K562 (cell line): ENCODE data around the gene VWDE. TPM values are rescaled to one million over a fixed set of nuclear protein-coding genes. Genes with fewer than 3 reads are reported as not detected.

Experiments used
- ARID2 ChIP-seq: fragments of 450-650 bp; IDR thresholded peaks from 2 replicates; pipeline ENCODE4 v1.6.1; 2017; ENCODE audit warnings: antibody characterized with exemption, mild to moderate bottlenecking
- ARNT ChIP-seq, 2 experiments: fragments of 450-650 bp; IDR thresholded peaks; 2 replicates each; pipeline ENCODE4 v1.6.1; 2016; ENCODE audit warnings: mild to moderate bottlenecking in 1 of 2
- BCOR ChIP-seq: fragments of 450-650 bp; IDR thresholded peaks from 2 replicates; pipeline ENCODE4 v1.6.1; 2016
- CBX5 ChIP-seq: IDR thresholded peaks from 2 replicates; pipeline ENCODE4 v1.6.1; 2014; ENCODE audit warnings: low read depth, borderline replicate concordance
- CREB1 ChIP-seq, 2 experiments: sonication (generic) in 1 of 2; formaldehyde crosslinking in 1 of 2; IDR thresholded peaks; 2 replicates each; pipeline versions ENCODE4 v1.6.1 to v1.8.0; 2012 to 2022; ENCODE audit warnings: inconsistent platforms in 1 of 2, mild to moderate bottlenecking in 1 of 2, missing genetic modification reagents in 1 of 2, moderate library complexity in 1 of 2
- EGR1 ChIP-seq: fragments of 450-650 bp; conservative IDR thresholded peaks from 2 replicates; pipeline ENCODE4 v1.6.1; 2017; ENCODE audit warnings: mild to moderate bottlenecking
- FUS ChIP-seq: fragments of 200-400 bp; formaldehyde crosslinking; optimal IDR thresholded peaks from 2 replicates; pipeline ENCODE3; 2017; ENCODE audit warnings: low read depth, low read length
- GATAD2A ChIP-seq: fragments of 450-650 bp; IDR thresholded peaks from 2 replicates; pipeline ENCODE4 v1.6.1; 2017
- KLF13 ChIP-seq: fragments of 450-650 bp; IDR thresholded peaks from 2 replicates; pipeline ENCODE4 v1.6.1; 2016; ENCODE audit warnings: missing genetic modification characterization, low read depth, mild to moderate bottlenecking, missing compliant biosample characterization, moderate library complexity, borderline replicate concordance
- NR2C1 ChIP-seq, 2 experiments: fragments of 450-650 bp; IDR thresholded peaks; 2 replicates each; pipeline ENCODE4 v1.6.1; 2017; ENCODE audit warnings: mild to moderate bottlenecking in 2 of 2, antibody characterized with exemption in 1 of 2, inconsistent platforms in 1 of 2, missing compliant biosample characterization in 1 of 2, missing genetic modification characterization in 1 of 2
- NR2C2 ChIP-seq, 2 experiments: fragments of 200-800 bp in 1 of 2; sonication (Bioruptor generic) in 1 of 2; sonication (generic) in 1 of 2; formaldehyde crosslinking in 1 of 2; IDR thresholded peaks; 2 replicates each; pipeline versions ENCODE4 v1.6.1 to v1.8.0; 2016 to 2022; ENCODE audit warnings: mild to moderate bottlenecking in 1 of 2, missing compliant biosample characterization in 1 of 2, missing genetic modification characterization in 1 of 2, missing genetic modification reagents in 1 of 2
- RB1 ChIP-seq: fragments of 450-650 bp; IDR thresholded peaks from 2 replicates; pipeline ENCODE4 v1.6.1; 2017; ENCODE audit warnings: low read depth, mild to moderate bottlenecking
- SOX6 ChIP-seq: fragments of 450-650 bp; IDR thresholded peaks from 2 replicates; pipeline ENCODE4 v1.6.1; 2014; ENCODE audit warnings: mild to moderate bottlenecking
- TBL1XR1 ChIP-seq, 2 experiments: IDR thresholded peaks; 2 replicates each; pipeline ENCODE4 v1.6.1; 2012; ENCODE audit warnings: improper control_type of control experiment in 2 of 2, low read length in 2 of 2, mild to moderate bottlenecking in 1 of 2
- TOE1 ChIP-seq, 2 experiments: fragments of 450-650 bp in 1 of 2; sonication (generic) in 1 of 2; formaldehyde crosslinking in 1 of 2; IDR thresholded peaks; 2 replicates each; pipeline versions ENCODE4 v1.7.1 to v1.8.0; 2016 to 2022; ENCODE audit warnings: borderline replicate concordance in 2 of 2, mild to moderate bottlenecking in 2 of 2, antibody characterized with exemption in 1 of 2, inconsistent platforms in 1 of 2, low read depth in 1 of 2, missing genetic modification reagents in 1 of 2, moderate library complexity in 1 of 2
- TRIM28 ChIP-seq: fragments of 450-650 bp; IDR thresholded peaks from 2 replicates; pipeline ENCODE4 v1.6.1; 2017
- ZBTB1 ChIP-seq: sonication (generic); formaldehyde crosslinking; IDR thresholded peaks from 2 replicates; pipeline ENCODE4 v1.8.1; 2023; ENCODE audit warnings: missing genetic modification reagents, low read depth, mild to moderate bottlenecking, borderline replicate concordance
- ZFP36 ChIP-seq: fragments of 150-350 bp; IDR thresholded peaks from 2 replicates; pipeline ENCODE4 v1.6.1; 2018; ENCODE audit warnings: low read length, low read depth; ENCODE audit not compliant: partially characterized antibody
- ZFPM2 ChIP-seq: fragments of 250-450 bp; sonication (Bioruptor Pico); IDR thresholded peaks from 2 replicates; pipeline ENCODE4 v1.5.1; 2022; ENCODE audit warnings: mild to moderate bottlenecking
- ZNF354B ChIP-seq: fragments of 250-450 bp; sonication (Bioruptor Pico); IDR thresholded peaks from 2 replicates; pipeline ENCODE4 v1.4.0; 2020
- polyA plus RNA-seq, 8 experiments: library from polyadenylated mRNA; depleted of rRNA in 4 of 8; stranded (reverse) in 5 of 8; unstranded in 3 of 8; fragments of >200 nt; fragmentation: Nextera tagmentation in 2 of 8; fragmentation: Illumina TruSeq in 1 of 8; extraction: Ambion mirVana in 2 of 8; extraction: Trizol in 1 of 8; gene quantifications; 2 replicates each; pipeline versions ENCODE4 v1.2.1 to v1.2.3, GENCODE V29; 2011 to 2014; ENCODE audit warnings: inconsistent platforms in 1 of 8, missing spikeins in 1 of 8
- total RNA-seq, 7 experiments: library from RNA; depleted of rRNA in 6 of 7; stranded (reverse); fragments of >200 nt in 6 of 7; fragmentation: Illumina TruSeq in 2 of 7; extraction: Trizol in 2 of 7; gene quantifications; 2 replicates each; pipeline versions ENCODE4 v1.2.1 to v1.2.3, GENCODE V29; 2011 to 2021; ENCODE audit warnings: low replicate concordance in 1 of 7
- TF ChIP-seq, protein P1 (sequence below): fragments of 450-650 bp; formaldehyde crosslinking; IDR thresholded peaks from 2 replicates; pipeline ENCODE4 v1.4.0; 2020; ENCODE audit warnings: mild to moderate bottlenecking, moderate library complexity
- TF ChIP-seq, protein P2 (sequence below), 3 experiments: fragments of 200-800 bp in 1 of 3; sonication (Bioruptor generic) in 1 of 3; sonication (generic) in 1 of 3; formaldehyde crosslinking in 1 of 3; IDR thresholded peaks; 2 replicates each; pipeline versions ENCODE4 v1.6.1 to v1.8.0; 2016 to 2022; ENCODE audit warnings: mild to moderate bottlenecking in 2 of 3, missing compliant biosample characterization in 2 of 3, missing genetic modification characterization in 2 of 3, missing genetic modification reagents in 1 of 3

VWDE gene
- total and polyA plus RNA-seq, 9 of the 15 experiments (the other 6 are each of a cell fraction or from before 2014, with no cell fraction given): 40.6 to 162 (median 95.2) TPM

DNA sequence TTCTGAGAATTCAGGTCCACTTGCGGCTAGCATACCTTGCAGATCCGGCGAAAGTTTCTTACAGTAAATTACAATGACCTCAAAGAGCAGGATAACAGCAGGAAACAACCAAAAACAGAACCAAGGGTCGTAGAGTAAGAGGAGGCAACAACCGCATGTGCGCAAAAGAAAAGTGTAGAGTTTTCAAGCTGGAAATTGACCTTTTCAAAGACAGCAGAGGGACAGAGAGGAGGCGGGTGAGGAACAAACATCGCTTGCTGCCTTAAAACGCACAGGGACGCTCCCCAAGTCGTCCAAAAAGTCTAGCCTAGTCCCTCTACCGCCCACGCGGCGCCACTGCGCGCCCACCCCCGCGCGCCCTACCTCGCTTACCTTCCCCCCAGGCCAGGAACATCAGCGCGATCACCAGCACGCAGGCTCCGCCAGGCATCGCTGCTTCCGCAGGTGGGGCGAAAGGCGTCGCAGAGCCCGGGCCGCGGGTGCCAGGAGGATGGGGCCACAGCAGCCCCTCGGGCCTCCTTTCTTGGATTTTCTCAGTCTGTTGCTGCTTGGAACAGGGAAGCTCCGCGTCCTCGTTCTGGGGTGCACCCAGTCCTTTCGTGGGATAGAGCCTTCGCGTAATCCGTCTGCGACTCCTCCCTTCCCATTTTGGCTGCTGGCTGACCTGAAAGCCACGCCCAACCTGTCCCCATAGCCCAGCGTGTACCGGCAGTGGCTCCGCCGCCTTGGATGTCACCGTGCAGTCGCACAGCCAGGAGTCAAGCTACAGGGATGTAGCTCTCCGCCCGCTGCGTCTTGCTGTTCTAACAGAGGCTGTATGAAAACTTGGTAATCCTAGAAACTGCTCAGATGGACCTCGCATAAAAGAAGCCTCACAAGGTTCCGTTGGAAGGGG, at the start of gene VWDE (continued):
- TF ChIP-seq RB1 (peak; percentile 28; the same call in 1 of the 2 replicates), ZNF354B (CRISPR knock-in tag) (no peak), ARNT (IDR thresholded peaks at IDR 0.05) (no peak), GATAD2A (peak; percentile 95), CREB1 (IDR thresholded peaks at IDR 0.05) (peak; percentile 96), CREB1 (CRISPR knock-in tag; IDR thresholded peaks at IDR 0.05) (peak; percentile 95), TBL1XR1 (IDR thresholded peaks at IDR 0.05; ENCODE audit: low read length in 2 of 2) (peak in 1 of 2 experiments; percentile 18; a peak in 2 of 4 replicates), ZBTB1 (CRISPR knock-in tag) (0 out of 2 replicates have a peak, but pooled peaks have one; percentile 17), NR2C2 (CRISPR knock-in tag; IDR thresholded peaks at IDR 0.05) (peak; percentile 59; the same call in 1 of the 2 replicates), NR2C2 (tag; IDR thresholded peaks at IDR 0.05) (peak; percentile 84), CBX5 (0 out of 2 replicates have a peak, but pooled peaks have one; percentile 11), TRIM28 (0 out of 2 replicates have a peak, but pooled peaks have one; percentile 31), NR2C1 (IDR thresholded peaks at IDR 0.05) (0 out of 2 replicates have a peak, but pooled peaks have one; percentile 42), NR2C1 (tag; IDR thresholded peaks at IDR 0.05) (no peak), BCOR (peak; percentile 44; the same call in 1 of the 2 replicates), ZFPM2 (CRISPR knock-in tag) (no peak), ZFP36 (peak; percentile 15), EGR1 (peak; percentile 100), ARID2 (no peak), SOX6 (peak; percentile 58; the same call in 1 of the 2 replicates), TOE1 (IDR thresholded peaks at IDR 0.05; ENCODE audit: borderline replicate concordance) (0 out of 2 replicates have a peak, but pooled peaks have one; percentile 43), TOE1 (CRISPR knock-in tag; IDR thresholded peaks at IDR 0.05; ENCODE audit: borderline replicate concordance, low read depth) (0 out of 2 replicates have a peak, but pooled peaks have one; percentile 30), KLF13 (tag) (peak; percentile 26), FUS (no peak)
- TF ChIP-seq, protein P1, sequence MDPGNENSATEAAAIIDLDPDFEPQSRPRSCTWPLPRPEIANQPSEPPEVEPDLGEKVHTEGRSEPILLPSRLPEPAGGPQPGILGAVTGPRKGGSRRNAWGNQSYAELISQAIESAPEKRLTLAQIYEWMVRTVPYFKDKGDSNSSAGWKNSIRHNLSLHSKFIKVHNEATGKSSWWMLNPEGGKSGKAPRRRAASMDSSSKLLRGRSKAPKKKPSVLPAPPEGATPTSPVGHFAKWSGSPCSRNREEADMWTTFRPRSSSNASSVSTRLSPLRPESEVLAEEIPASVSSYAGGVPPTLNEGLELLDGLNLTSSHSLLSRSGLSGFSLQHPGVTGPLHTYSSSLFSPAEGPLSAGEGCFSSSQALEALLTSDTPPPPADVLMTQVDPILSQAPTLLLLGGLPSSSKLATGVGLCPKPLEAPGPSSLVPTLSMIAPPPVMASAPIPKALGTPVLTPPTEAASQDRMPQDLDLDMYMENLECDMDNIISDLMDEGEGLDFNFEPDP (CRISPR knock-in tag): 0 out of 2 replicates have a peak, but pooled peaks have one; percentile 8
- TF ChIP-seq, protein P2, sequence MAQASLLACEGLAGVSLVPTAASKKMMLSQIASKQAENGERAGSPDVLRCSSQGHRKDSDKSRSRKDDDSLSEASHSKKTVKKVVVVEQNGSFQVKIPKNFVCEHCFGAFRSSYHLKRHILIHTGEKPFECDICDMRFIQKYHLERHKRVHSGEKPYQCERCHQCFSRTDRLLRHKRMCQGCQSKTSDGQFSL (CRISPR knock-in tag; IDR thresholded peaks at IDR 0.05): 0 out of 2 replicates have a peak, but pooled peaks have one; percentile 18
- TF ChIP-seq, protein P2 (tag; IDR thresholded peaks at IDR 0.05): no peak
